LNCaP clone FGC (cell line): ENCODE results near the gene F5.
A peak's percentile ranks its signal among the peaks of the same experiment; 100 is the strongest.

ENCODE experiments used
- DNase-seq: peaks from one replicate; pipeline ENCODE4 v3.0.0-alpha.2; 2011; ENCODE audit warnings: low read depth
- H3K4me3 ChIP-seq: 2 replicates; pipeline ENCODE4 v1.5.1; 2011; ENCODE audit warnings: mild to moderate bottlenecking, low read depth, low read length, control low read depth
- CTCF ChIP-seq: IDR thresholded peaks from 2 replicates; pipeline ENCODE4 v1.5.1; 2012; ENCODE audit warnings: mild to moderate bottlenecking; ENCODE audit not compliant: control insufficient read depth, insufficient read depth; ENCODE audit errors: extremely low read depth

Gene F5

GRCh38 chr1:169487561-169487960 is 98.7 kb downstream of the F5 start:
- DNase-seq, result no peak
- no peak overlapping the region for H3K4me3 ChIP-seq
- TF ChIP-seq CTCF, result no peak

GRCh38 chr1:169487133-169487532 is 99.1 kb downstream of the F5 start:
- peak overlapping the region; percentile 74; the same call in 1 of the 2 replicates for H3K4me3 ChIP-seq
- DNase-seq, result no peak

GRCh38 chr1:169486281-169487051 is 99.8 kb downstream of the F5 start:
- no peak for DNase-seq
- TF ChIP-seq CTCF, result no peak
- H3K4me3 ChIP-seq, result peak overlapping the region; percentile 74

More at GRCh38 chr1:169487133-169487532, 99.1 kb downstream of the F5 start:
- no peak for TF ChIP-seq CTCF

- DNase-seq, result peak; percentile 99
- peak; percentile 19; the same call in 1 of the 2 replicates for TF ChIP-seq CTCF
- H3K4me3 ChIP-seq, result peak within 1 kb of the TSS; percentile 74
Observed at GRCh38 chr1:169485431-169486280, 100.6 kb downstream of the F5 start, which contains the start of gene SLC19A2. Gene SLC19A2 (minus strand): TSS chr1:169485944. CDS start chr1:169485766, 178 bp downstream.

- peak overlapping the region; percentile 74 for H3K4me3 ChIP-seq
- DNase-seq, result no peak
- TF ChIP-seq CTCF, result no peak
Observed at GRCh38 chr1:169484683-169485430, 101.4 kb downstream of the F5 start.

GRCh38 chr1:169484101-169484500 is 102.2 kb downstream of the F5 start:
- TF ChIP-seq CTCF, result no peak
- H3K4me3 ChIP-seq, result peak overlapping the region; percentile 74
- no peak for DNase-seq
